ENCODE data around the gene TAS2R20.
"Not testable (repeated sequence)": the region's sequence is repeated elsewhere in the genome, so short reads cannot be mapped to it uniquely, and the experiment has no call there.

The TAS2R20 gene, protein sequence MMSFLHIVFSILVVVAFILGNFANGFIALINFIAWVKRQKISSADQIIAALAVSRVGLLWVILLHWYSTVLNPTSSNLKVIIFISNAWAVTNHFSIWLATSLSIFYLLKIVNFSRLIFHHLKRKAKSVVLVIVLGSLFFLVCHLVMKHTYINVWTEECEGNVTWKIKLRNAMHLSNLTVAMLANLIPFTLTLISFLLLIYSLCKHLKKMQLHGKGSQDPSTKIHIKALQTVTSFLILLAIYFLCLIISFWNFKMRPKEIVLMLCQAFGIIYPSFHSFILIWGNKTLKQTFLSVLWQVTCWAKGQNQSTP

DNA sequence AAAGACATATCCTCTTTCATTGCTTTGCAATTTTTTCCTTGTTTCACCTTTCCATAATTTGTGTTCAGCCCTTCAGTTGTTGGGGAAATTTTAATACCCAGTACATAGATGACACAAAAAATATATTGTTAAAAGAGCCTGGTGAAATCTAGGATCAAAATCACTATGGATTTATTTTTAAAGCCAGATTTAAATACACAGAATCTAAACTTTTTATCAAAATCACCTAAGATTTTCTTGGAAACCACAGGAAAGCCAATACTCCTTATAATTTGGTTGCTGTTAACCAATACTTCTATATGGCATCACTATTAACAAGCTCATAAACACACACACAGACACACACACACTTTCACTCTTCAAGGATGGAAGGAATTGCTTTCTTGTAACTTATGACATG, at the start of gene TAS2R20:
Gene TAS2R20, minus strand, starts transcription at position 101 of the 400 bp plus-strand sequence. CDS start 429 bp downstream, outside the sequence.
- no peak for DNase-seq (ENCODE audit: low read depth)

- DNase-seq (ENCODE audit: low read depth), result not testable (repeated sequence)
These were observed 43.3 kb upstream of the TAS2R20 start for GRCh38 chr12:11041366-11041765.

GRCh38 chr12:11040162-11040561, 42.1 kb upstream of the TAS2R20 start:
- DNase-seq (ENCODE audit: low read depth), result no peak

- no peak for DNase-seq (ENCODE audit: low read depth)
These were observed 41.1 kb upstream of the TAS2R20 start for GRCh38 chr12:11039171-11039570.

GRCh38 chr12:11033959-11034358, 35.9 kb upstream of the TAS2R20 start:
- DNase-seq (ENCODE audit: low read depth), result not testable (repeated sequence)

GRCh38 chr12:11031307-11031706, 33.2 kb upstream of the TAS2R20 start, which contains the start of gene TAS2R31:
TAS2R31 (minus strand) TSS chr12:11031407; CDS start chr12:11031335, 72 bp downstream.
- DNase-seq (ENCODE audit: low read depth), result no peak

- no peak for DNase-seq (ENCODE audit: low read depth)
These were observed 28.0 kb upstream of the TAS2R20 start for GRCh38 chr12:11026118-11026517.

DNA sequence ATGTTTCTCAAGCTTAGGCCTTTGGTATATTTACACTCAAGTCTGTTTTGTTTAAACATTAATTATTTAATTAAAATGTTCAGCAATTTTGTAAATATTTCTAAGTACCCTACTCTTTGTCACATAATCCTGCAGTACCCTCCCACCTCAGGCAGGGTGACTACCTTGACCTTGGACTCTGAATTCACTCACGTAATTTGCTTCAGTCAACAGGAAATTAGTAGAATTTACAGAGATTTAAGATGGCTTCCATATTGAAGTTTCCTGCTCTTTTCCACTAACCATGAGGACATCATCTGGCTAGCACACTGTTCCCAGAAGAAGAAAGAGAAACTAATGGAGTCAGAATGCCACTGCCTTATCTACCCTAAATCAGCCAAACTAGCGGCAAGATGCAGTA, 25.3 kb upstream of the TAS2R20 start:
- no peak for DNase-seq (ENCODE audit: low read depth)

GRCh38 chr12:11022520-11022919, 24.4 kb upstream of the TAS2R20 start, which contains the start of gene TAS2R19:
TAS2R19 (minus strand) TSS chr12:11022620; CDS start chr12:11022571, 49 bp downstream.
- DNase-seq (ENCODE audit: low read depth), result no peak

- DNase-seq (ENCODE audit: low read depth), result no peak
These were observed 18.8 kb upstream of the TAS2R20 start for GRCh38 chr12:11016937-11017336.

DNA sequence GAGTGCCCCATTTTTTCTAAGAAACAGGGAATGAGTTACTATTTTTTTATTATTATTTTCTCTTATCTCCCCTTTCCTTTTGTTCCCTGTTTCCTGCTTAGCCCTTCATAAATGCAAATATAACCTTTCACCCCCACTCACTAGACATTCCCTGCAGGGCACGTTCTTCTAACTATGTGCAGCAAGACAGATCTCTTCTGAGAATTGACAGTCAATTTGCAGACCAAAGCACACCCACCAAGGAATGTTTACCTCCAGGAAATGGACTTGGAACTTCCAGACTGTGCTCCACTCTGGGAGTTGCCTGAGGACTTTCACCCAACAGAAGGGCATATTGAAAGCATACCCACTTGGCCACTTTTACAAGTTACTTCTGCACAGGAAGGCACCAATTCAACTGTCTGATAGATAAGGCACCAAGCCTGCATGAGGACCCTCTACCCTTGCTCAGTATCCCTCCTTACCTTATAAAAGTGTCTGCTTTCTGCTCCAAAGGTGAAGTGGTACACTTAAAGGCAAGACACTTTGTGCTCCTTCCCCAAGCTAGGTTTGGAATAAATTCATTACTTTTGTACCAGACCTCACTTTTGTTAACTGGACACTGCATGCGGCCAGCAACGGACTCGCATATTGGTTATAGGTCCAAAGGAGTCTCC, 17.8 kb upstream of the TAS2R20 start:
- no peak for DNase-seq (ENCODE audit: low read depth)

GRCh38 chr12:11014234-11014633, 16.1 kb upstream of the TAS2R20 start:
- DNase-seq (ENCODE audit: low read depth), result no peak

DNA sequence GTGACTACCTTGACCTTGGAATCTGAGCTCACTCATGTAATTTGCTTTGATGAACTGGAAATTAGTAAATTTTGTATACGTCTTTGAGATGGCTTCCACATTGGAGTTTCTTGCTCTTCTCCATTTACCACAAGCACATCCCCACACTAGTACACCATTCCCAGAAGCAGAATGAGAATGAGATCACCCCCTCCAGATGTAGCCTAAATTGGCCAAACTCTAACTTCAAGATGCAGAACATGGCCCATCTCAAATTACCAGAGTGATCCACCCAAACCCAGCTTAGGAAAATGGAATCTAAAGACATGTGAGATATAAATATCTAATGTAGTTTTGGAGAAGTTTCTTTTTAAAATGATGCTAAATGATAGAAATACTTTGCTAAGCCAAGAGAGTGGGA, 9.5 kb upstream of the TAS2R20 start:
- no peak for DNase-seq (ENCODE audit: low read depth)

GRCh38 chr12:10994307-10994706, 3.8 kb downstream of the TAS2R20 start:
- DNase-seq (ENCODE audit: low read depth), result no peak

DNA sequence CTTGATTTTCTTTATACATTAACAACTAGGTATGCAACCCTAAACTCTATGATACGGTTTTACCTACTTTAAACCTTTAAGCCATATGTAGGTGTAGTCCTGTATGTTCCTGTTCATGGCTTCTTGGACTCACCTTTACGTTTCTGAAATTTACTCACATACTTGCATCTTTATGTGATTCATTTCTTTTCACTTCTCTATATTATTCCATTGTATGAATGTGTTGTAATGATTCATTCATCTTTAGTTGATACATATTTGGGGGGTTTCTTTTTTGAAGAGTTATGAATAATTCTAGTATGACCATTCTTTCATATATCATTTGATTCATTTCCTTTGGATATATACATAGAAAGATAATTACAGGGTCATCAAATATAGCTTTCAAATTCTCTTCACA, 9.0 kb downstream of the TAS2R20 start:
- DNase-seq (ENCODE audit: low read depth), result no peak

DNA sequence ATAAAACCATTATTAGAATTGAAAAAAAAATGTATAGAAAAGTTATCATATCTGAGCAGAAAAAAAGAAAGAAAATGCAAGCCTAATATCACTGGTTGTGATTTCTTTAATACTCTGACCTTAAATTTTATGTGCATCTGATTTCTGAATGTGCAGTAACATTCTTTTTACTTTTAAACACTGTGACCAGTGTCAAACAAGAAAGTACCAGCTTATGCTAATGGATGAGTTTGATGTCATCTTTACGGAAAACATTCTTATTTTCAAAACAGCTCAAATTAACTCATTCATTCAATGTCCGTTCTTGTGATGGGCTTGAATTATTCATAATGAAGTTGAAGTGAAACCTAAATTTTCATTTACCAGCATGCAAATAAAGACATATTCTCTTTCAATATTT, 11.3 kb downstream of the TAS2R20 start, which contains the start of gene TAS2R50:
Gene TAS2R50, minus strand, starts transcription at position 101 of the 400 bp plus-strand sequence. Its CDS starts 52 bp downstream, at position 49.
- no peak for DNase-seq (ENCODE audit: low read depth)

- DNase-seq (ENCODE audit: low read depth), result no peak
These were observed 15.9 kb downstream of the TAS2R20 start for GRCh38 chr12:10982244-10982643.

DNA sequence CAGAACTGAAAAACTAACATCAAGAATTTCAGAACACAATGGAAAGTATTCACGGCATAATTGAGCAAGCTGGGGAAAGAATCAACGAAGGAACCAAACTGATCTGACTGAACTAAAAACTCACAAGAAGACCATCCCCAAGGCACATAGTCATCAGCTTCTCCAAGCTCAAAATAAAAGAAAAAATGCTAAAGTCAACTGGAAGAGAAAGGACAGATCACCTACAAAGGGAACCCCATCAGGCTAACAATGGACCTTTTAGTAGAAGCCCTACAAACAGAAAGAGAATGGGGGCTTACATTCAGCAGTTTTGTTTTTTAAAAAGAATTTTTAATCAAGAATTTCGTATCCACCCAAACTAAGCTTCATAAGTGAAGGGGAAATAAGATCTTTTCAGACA, 23.1 kb downstream of the TAS2R20 start:
- DNase-seq (ENCODE audit: low read depth), result no peak

GRCh38 chr12:10968765-10969456, 29.2 kb downstream of the TAS2R20 start:
- no peak for DNase-seq (ENCODE audit: low read depth)

- DNase-seq (ENCODE audit: low read depth), result no peak
These were observed 30.7 kb downstream of the TAS2R20 start for GRCh38 chr12:10967409-10967808.

DNA sequence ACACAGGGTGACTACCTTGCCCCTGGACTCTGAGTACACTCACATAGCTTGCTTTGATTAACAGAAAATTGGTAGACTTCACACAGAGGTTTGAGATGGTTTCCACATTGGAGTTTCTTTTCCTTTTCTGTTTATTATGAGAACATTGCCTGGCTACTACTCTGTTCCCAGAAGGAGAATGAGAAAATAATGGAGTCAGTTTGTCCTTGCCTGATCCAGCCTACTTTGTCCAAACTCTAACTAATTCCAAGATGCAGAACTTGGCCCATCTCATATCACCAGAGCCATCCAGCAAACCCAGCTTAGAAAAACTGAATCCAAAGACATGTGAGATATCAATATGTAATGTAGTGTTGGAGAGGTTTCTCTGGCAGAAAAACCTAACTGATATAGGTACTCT, 31.8 kb downstream of the TAS2R20 start:
- no peak for DNase-seq (ENCODE audit: low read depth)

DNA sequence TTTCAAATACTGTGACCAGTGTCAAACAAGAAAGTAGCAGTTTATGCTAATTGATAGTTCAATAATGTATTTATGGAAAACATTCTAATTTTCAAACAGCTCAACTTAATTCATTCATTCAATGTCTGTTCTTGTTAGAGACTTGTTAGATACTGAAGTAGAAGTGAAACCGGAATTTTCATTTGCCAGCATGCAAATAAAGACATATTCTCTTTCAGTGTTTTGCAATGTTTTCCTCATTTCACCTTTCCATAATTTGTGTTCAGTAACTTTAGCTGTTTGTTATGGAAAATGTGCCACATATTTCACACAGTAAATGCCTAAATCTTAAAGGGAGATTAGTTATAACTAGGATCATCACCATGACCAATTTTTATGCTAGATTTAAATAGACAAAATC, 32.6 kb downstream of the TAS2R20 start:
- DNase-seq (ENCODE audit: low read depth), result no peak

DNA sequence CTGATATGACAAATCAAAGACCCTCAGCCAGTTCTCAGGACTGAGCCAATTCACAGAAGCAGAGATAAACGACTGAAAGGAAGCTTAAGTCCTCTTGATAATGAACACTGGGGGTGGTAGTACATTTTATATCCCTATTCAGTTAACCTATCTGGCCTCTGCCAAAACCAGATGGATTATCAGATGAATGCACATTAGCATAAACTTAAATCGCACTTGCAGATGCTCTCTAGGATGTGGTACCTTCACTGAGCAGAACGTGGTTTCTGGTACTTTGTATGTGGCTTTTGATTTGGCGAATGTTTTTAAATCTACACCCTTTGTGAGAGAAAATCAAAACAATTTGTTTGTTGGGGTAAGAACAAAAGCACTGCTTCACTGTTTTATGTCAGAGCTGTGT, 37.9 kb downstream of the TAS2R20 start:
- no peak for DNase-seq (ENCODE audit: low read depth)
